NCI-H1105 (cell line): ENCODE results near the gene FRYL.
"Not testable (repeated sequence)": the region's sequence is repeated elsewhere in the genome, so short reads cannot be mapped to it uniquely, and the experiment has no call there.

Experiments
- DNase-seq: peaks from one replicate; lab custom pipeline; 2025; lab: John Stamatoyannopoulos, UW

FRYL gene

GRCh38 chr4:48698029-48698971 is 81.8 kb downstream of the FRYL start:
- DNase-seq: no peak

- DNase-seq: not testable (repeated sequence)
Measured at GRCh38 chr4:48697516-48697915, 82.6 kb downstream of the FRYL start.

GRCh38 chr4:48694824-48695223 is 85.3 kb downstream of the FRYL start:
- DNase-seq: no peak

GRCh38 chr4:48693856-48694574 is 86.1 kb downstream of the FRYL start:
- DNase-seq: no peak

GRCh38 chr4:48692897-48693296 is 87.2 kb downstream of the FRYL start:
- no peak for DNase-seq

GRCh38 chr4:48692044-48692443 is 88.0 kb downstream of the FRYL start:
- no peak for DNase-seq

- no peak for DNase-seq
Measured at GRCh38 chr4:48688953-48689352, 91.1 kb downstream of the FRYL start.

GRCh38 chr4:48687313-48688051 is 92.6 kb downstream of the FRYL start:
- no peak for DNase-seq

GRCh38 chr4:48686369-48686768 is 93.7 kb downstream of the FRYL start:
- no peak for DNase-seq

GRCh38 chr4:48683784-48684666 is 96.1 kb downstream of the FRYL start:
- DNase-seq: no peak

GRCh38 chr4:48682870-48683269 is 97.2 kb downstream of the FRYL start:
- not testable (repeated sequence) for DNase-seq

- no peak for DNase-seq
Measured at GRCh38 chr4:48681856-48682255, 98.2 kb downstream of the FRYL start.

GRCh38 chr4:48680848-48681568 is 99.1 kb downstream of the FRYL start:
- DNase-seq: no peak

GRCh38 chr4:48673537-48673936 is 106.5 kb downstream of the FRYL start:
- DNase-seq: no peak

- no peak for DNase-seq
Measured at GRCh38 chr4:48670587-48670986, 109.5 kb downstream of the FRYL start.

- DNase-seq: peak; percentile 6
Measured at GRCh38 chr4:48669086-48669485, 111.0 kb downstream of the FRYL start.

GRCh38 chr4:48668254-48669017 is 111.6 kb downstream of the FRYL start:
- DNase-seq: no peak

- no peak for DNase-seq
Measured at GRCh38 chr4:48667148-48667547, 112.9 kb downstream of the FRYL start.

- no peak for DNase-seq
Measured at GRCh38 chr4:48665555-48666186, 114.4 kb downstream of the FRYL start.
